HepG2 (cell line): ENCODE measurements around the gene ABHD17C. TPM values are rescaled to one million over a fixed set of nuclear protein-coding genes. Genes with fewer than 3 reads are reported as not detected.

Experiments
- ATAC-seq: fragments of 200-7000 bp; cut with Tn5 transposase; 3 replicates; pipeline ENCODE4 v1.9.1; 2020; ENCODE audit warnings: mild to moderate bottlenecking, moderate library complexity
- BruUV-seq: library from RNA; stranded (reverse); fragments of 400-500 nt; replicated peaks from 2 replicates; lab custom pipeline; 2021; lab: Mats Ljungman, UMichigan
- CTCF ChIA-PET: fragments of 300-600 bp; formaldehyde crosslinking; extraction: SDS; loops from one replicate; lab custom pipeline; 2021; ENCODE audit warnings: low total read pairs, inconsistent platforms, low intra/inter-chr PET ratio; lab: Yijun Ruan, JAX
- POLR2A ChIA-PET: fragments of 350-600 bp; sonication (Branson Sonifier 250); formaldehyde crosslinking; loops from one replicate; lab custom pipeline; 2020; ENCODE audit warnings: antibody characterized with exemption, inconsistent platforms; lab: Yijun Ruan, JAX
- DNase-seq: peaks from one replicate; pipeline ENCODE4 v3.0.0-alpha.2; 2015; ENCODE audit warnings: low spot score
- FAIRE-seq: peaks from 3 replicates; lab custom pipeline; 2011; peaks lifted over from hg19 to GRCh38; lab: Jason Lieb, UNC
- H2AFZ ChIP-seq: one replicate; pipeline ENCODE4 v1.6.1; 2011; ENCODE audit warnings: low read length, inconsistent platforms
- H3K27ac ChIP-seq: fragments of 300-600 bp; 3 replicates; pipeline ENCODE4 v1.8.0; 2011; ENCODE audit warnings: mixed run types, mild to moderate bottlenecking, mixed read lengths, low read length, inconsistent platforms; ENCODE audit not compliant: insufficient read depth; ENCODE audit errors: extremely low read length
- H3K27me3 ChIP-seq, 2 experiments: fragments of 200-600 bp in 1 of 2; 2 replicates in 1 of 2; 3 replicates in 1 of 2; pipeline versions ENCODE4 v1.6.0 to v1.8.0; 2011; ENCODE audit warnings: low read length in 2 of 2, mild to moderate bottlenecking in 2 of 2, moderate library complexity in 2 of 2, inconsistent platforms in 1 of 2; ENCODE audit not compliant: insufficient read depth in 2 of 2, control insufficient read depth in 1 of 2
- H3K36me3 ChIP-seq, 2 experiments: fragments of 200-600 bp in 1 of 2; replicated peaks in 1 of 2; 2 replicates in 1 of 2; 3 replicates in 1 of 2; pipeline versions ENCODE4 v1.5.1 to v1.8.0; 2011; ENCODE audit warnings: low read length in 2 of 2, inconsistent platforms in 1 of 2; ENCODE audit not compliant: insufficient read depth in 2 of 2, control insufficient read depth in 1 of 2
- H3K4me1 ChIP-seq: 2 replicates; pipeline ENCODE4 v1.5.1; 2012; ENCODE audit warnings: low read length, inconsistent platforms; ENCODE audit not compliant: insufficient read depth
- H3K4me2 ChIP-seq: 2 replicates; pipeline ENCODE4 v1.6.0; 2011; ENCODE audit warnings: low read depth, low read length, inconsistent platforms
- H3K4me3 ChIP-seq, 3 experiments: fragments of 200-600 bp in 1 of 3; sonication (generic), shearing (Covaris generic) in 1 of 3; replicated peaks in 1 of 3; 2 replicates each; pipeline ENCODE4 v1.5.1; 2011 to 2016; ENCODE audit warnings: low read length in 3 of 3, inconsistent platforms in 2 of 3, low read depth in 2 of 3, mild to moderate bottlenecking in 2 of 3, control low read depth in 1 of 3, mixed read lengths in 1 of 3; ENCODE audit not compliant: insufficient read depth in 1 of 3
- H3K79me2 ChIP-seq: one replicate; pipeline ENCODE4 v1.6.1; 2011; ENCODE audit warnings: low read length, inconsistent platforms; ENCODE audit not compliant: insufficient read depth
- H3K9ac ChIP-seq: 2 replicates; pipeline ENCODE4 v1.6.0; 2011; ENCODE audit warnings: mild to moderate bottlenecking, low read depth, low read length, inconsistent platforms; ENCODE audit not compliant: insufficient read depth
- H3K9me3 ChIP-seq: 2 replicates; pipeline ENCODE4 v1.5.1; 2012; ENCODE audit warnings: mild to moderate bottlenecking, low read length
- H4K20me1 ChIP-seq: 2 replicates; pipeline ENCODE4 v1.6.0; 2011; ENCODE audit warnings: inconsistent platforms, mild to moderate bottlenecking, low read length, moderate library complexity; ENCODE audit not compliant: insufficient read depth
- AKNA ChIP-seq: sonication (generic); formaldehyde crosslinking; IDR thresholded peaks from 2 replicates; pipeline ENCODE4 v1.4.0; 2020; ENCODE audit warnings: missing genetic modification reagents, borderline replicate concordance
- GPN1 ChIP-seq: sonication (generic); formaldehyde crosslinking; IDR thresholded peaks from 2 replicates; pipeline ENCODE4 v1.5.1; 2020; ENCODE audit warnings: missing genetic modification reagents, borderline replicate concordance
- KDM2A ChIP-seq: sonication (generic); formaldehyde crosslinking; IDR thresholded peaks from 2 replicates; pipeline ENCODE4 v1.4.0; 2020; ENCODE audit warnings: low read depth, missing genetic modification reagents, borderline replicate concordance
- NONO ChIP-seq, 2 experiments: fragments of 450-650 bp in 1 of 2; sonication (generic) in 1 of 2; formaldehyde crosslinking in 1 of 2; IDR thresholded peaks in 1 of 2; conservative IDR thresholded peaks in 1 of 2; 2 replicates each; pipeline versions ENCODE4 v1.6.1 to v1.8.0; 2017 to 2022; ENCODE audit warnings: mild to moderate bottlenecking in 1 of 2, missing genetic modification reagents in 1 of 2, moderate library complexity in 1 of 2
- SKI ChIP-seq: fragments of 450-650 bp; IDR thresholded peaks from one replicate; pipeline ENCODE4 v1.6.1; 2018; ENCODE audit warnings: mild to moderate bottlenecking; ENCODE audit not compliant: partially characterized antibody
- YEATS2 ChIP-seq: sonication (generic); formaldehyde crosslinking; IDR thresholded peaks from 2 replicates; pipeline ENCODE4 v1.4.0; 2020; ENCODE audit warnings: missing genetic modification reagents, borderline replicate concordance
- ZHX2 ChIP-seq, 2 experiments: sonication (generic) in 1 of 2; formaldehyde crosslinking in 1 of 2; IDR thresholded peaks; 2 replicates each; pipeline versions ENCODE4 v1.6.1 to v1.9.0; 2014 to 2022; ENCODE audit warnings: antibody characterized with exemption in 1 of 2, borderline replicate concordance in 1 of 2, inconsistent platforms in 1 of 2, low read depth in 1 of 2, missing genetic modification reagents in 1 of 2
- ZSCAN31 ChIP-seq: sonication (generic); formaldehyde crosslinking; IDR thresholded peaks from 2 replicates; pipeline ENCODE4 v1.5.0; 2020; ENCODE audit warnings: low read depth, mild to moderate bottlenecking, missing genetic modification reagents
- WGBS: methylation state at CpG from one replicate; pipeline ENCODE4 v1.1.6; 2017; ENCODE audit warnings: low lambda C conversion rate; 5-methylcytosine and 5-hydroxymethylcytosine counted together
- in situ Hi-C: cut with HindIII; loops from 2 replicates; pipeline ENCODE4 v1.10.0; 2017; ENCODE audit warnings: low pct_unique_long_range_greater_than_20kb; ENCODE audit not compliant: extremely low pct_ligation_motif_present
- intact Hi-C: fragments of 100-400 bp; cut with micrococcal nuclease; formaldehyde crosslinking; loops from one replicate; pipeline ENCODE4 v1.10.0; 2022; ENCODE audit not compliant: unreplicated experiment
- polyA plus RNA-seq, 8 experiments: library from polyadenylated mRNA; depleted of rRNA in 3 of 8; stranded (reverse) in 7 of 8; unstranded in 1 of 8; fragments of >200 nt; fragmentation: Illumina TruSeq in 4 of 8; extraction: Trizol in 4 of 8; gene quantifications; 2 replicates each; pipeline versions ENCODE4 v1.2.1 to v1.2.3, GENCODE V29; 2011 to 2016; ENCODE audit warnings: low read depth in 4 of 8, missing spikeins in 1 of 8, mixed read lengths in 1 of 8; ENCODE audit not compliant: insufficient read depth in 1 of 8
- total RNA-seq, 5 experiments: library from RNA; depleted of rRNA; stranded (reverse); fragments of >200 nt; fragmentation: Illumina TruSeq; extraction: Trizol; gene quantifications; 2 replicates each; pipeline ENCODE4 v1.2.3, GENCODE V29; 2016; ENCODE audit warnings: low read depth in 1 of 5

ABHD17C gene
- total and polyA plus RNA-seq, 2 of the 13 experiments (the other 11 are each of a cell fraction or from before 2014, with no cell fraction given) = 2.9 to 3.9 TPM

- TF ChIP-seq ZHX2 (IDR thresholded peaks at IDR 0.05; ENCODE audit: low read depth) (no peak), ZHX2 (CRISPR knock-in tag; IDR thresholded peaks at IDR 0.05; ENCODE audit: borderline replicate concordance) (no peak)
These were observed 83.5 kb downstream of the ABHD17C start (continued) for GRCh38 chr15:80778621-80778963.

GRCh38 chr15:80778964-80779657, 84.0 kb downstream of the ABHD17C start, which contains the start of gene CEMIP:
CEMIP (plus strand) TSS chr15:80779370; CDS start chr15:80873880, 94,510 bp downstream.
- peaks cover 44% of the 10 kb centered on the region for H3K4me1 ChIP-seq
- CTCF ChIA-PET = interaction anchor here (1.7 to 4.7 kb wide), 5 partner anchors 78 to 323 kb away, joined by 7 to 65 read pairs (median 25); no protein-coding TSS in a partner anchor
- TF ChIP-seq KDM2A (CRISPR knock-in tag) = peak; percentile 64
- no peak for TF ChIP-seq NONO (IDR thresholded peaks at IDR 0.05)
- TF ChIP-seq NONO (CRISPR knock-in tag; conservative IDR thresholded peaks at IDR 0.05) = 0 out of 2 replicates have a peak, but pooled peaks have one; percentile 42
- TF ChIP-seq SKI = peak; percentile 36
- TF ChIP-seq AKNA (CRISPR knock-in tag) = no peak
- no peak for TF ChIP-seq YEATS2 (CRISPR knock-in tag)
- peak; percentile 51; the same call in 1 of the 2 replicates for TF ChIP-seq ZSCAN31 (CRISPR knock-in tag)
- TF ChIP-seq GPN1 (CRISPR knock-in tag) = no peak

More at GRCh38 chr15:80778964-80779657, 84.0 kb downstream of the ABHD17C start, which contains the start of gene CEMIP:
- no peaks in the 10 kb centered on the region for H3K79me2 ChIP-seq
- POLR2A ChIA-PET = interaction anchor here (0.6 to 2.5 kb wide), 9 partner anchors 26 to 191 kb away, joined by 3 to 26 read pairs (median 6); partner anchors contain the start of gene ABHD17C
- WGBS = 0% methylated on average over 5 of the region's 75 CpGs
- peak within 1 kb of the TSS; percentile 89 for H3K4me2 ChIP-seq
- peak; percentile 91 for ATAC-seq
- H3K27ac ChIP-seq = no peak within 1 kb of the TSS
- in situ Hi-C loops (loop anchor here (5.0 kb wide), 4 partner anchors 117 to 322 kb away; no protein-coding TSS in a partner anchor), intact Hi-C loops (loop anchor here (1.0 to 5.0 kb wide), 3 partner anchors 77 to 362 kb away; no protein-coding TSS in a partner anchor)
- BruUV-seq = no TSS peak
- no peak within 1 kb of the TSS for H2AFZ ChIP-seq
- peak; percentile 71 for DNase-seq
- peak within 1 kb of the TSS; percentile 75 to 82 (median 76) for H3K4me3 ChIP-seq
- H3K36me3 ChIP-seq = peaks cover 8 to 16% of the 10 kb centered on the region in 2 experiments
- H3K27me3 ChIP-seq = peaks cover 2 to 4% of the 10 kb centered on the region in 2 experiments; a peak in 2 of 5 replicates
- FAIRE-seq = no peak
- H3K9ac ChIP-seq = no peak within 1 kb of the TSS; the same call in 1 of the 2 replicates
- H4K20me1 ChIP-seq = 0 out of 2 replicates have a peak, but pooled peaks cover 5% of the 10 kb centered on the region
- no peaks in the 10 kb centered on the region for H3K9me3 ChIP-seq
